ENCODE measurements around the gene ESYT1. TPM values are rescaled to one million over a fixed set of nuclear protein-coding genes. Genes with fewer than 3 reads are reported as not detected.

The ESYT1 gene
- 303 and 307 TPM in 2 replicates for total RNA-seq

GRCh38 chr12:56127888-56128669 lies at the start of gene ESYT1:
Gene ESYT1, plus strand, starts transcription at chr12:56128267. Its CDS starts 53 bp downstream, at chr12:56128320.

GRCh38 chr12:56079723-56080555 lies 48.1 kb upstream of the ESYT1 start, which contains the start of gene ERBB3:
Gene ERBB3, plus strand, starts transcription at chr12:56080165. Its CDS starts 136 bp downstream, at chr12:56080301.

GRCh38 chr12:56104109-56104814 lies 23.8 kb upstream of the ESYT1 start, which contains the start of gene PA2G4:
Gene PA2G4, plus strand, starts transcription at chr12:56104559. Its CDS starts 179 bp downstream, at chr12:56104738.

GRCh38 chr12:56116267-56117081 lies 11.6 kb upstream of the ESYT1 start, which contains the start of gene RPL41:
Gene RPL41, plus strand, starts transcription at chr12:56116633.

GRCh38 chr12:56117778-56118687 lies 10.0 kb upstream of the ESYT1 start, which contains the start of gene ZC3H10:
Gene ZC3H10, plus strand, starts transcription at chr12:56118266. Its CDS starts 2,297 bp downstream, at chr12:56120563.

GRCh38 chr12:56152132-56152755 lies 24.2 kb downstream of the ESYT1 start, which contains the start of gene MYL6B:
Gene MYL6B, plus strand, starts transcription at chr12:56152587. Its CDS starts 1,332 bp downstream, at chr12:56153919.

GRCh38 chr12:56158029-56158925 lies 30.2 kb downstream of the ESYT1 start, which contains the start of gene MYL6:
Gene MYL6, plus strand, starts transcription at chr12:56158359. Its CDS starts 43 bp downstream, at chr12:56158402.

GRCh38 chr12:56189099-56189917 lies 61.2 kb downstream of the ESYT1 start, which contains the start of gene SMARCC2:
Gene SMARCC2, minus strand, starts transcription at chr12:56189483. Its CDS starts 22 bp downstream, at chr12:56189461.

Other genes starting within 250 kb of the ESYT1 start
- 31.0 and 36.0 TPM in 2 replicates for gene PYM1, start 200.4 kb upstream of the ESYT1 start, total RNA-seq
- 29.3 and 34.7 TPM in 2 replicates for gene DGKA, start 197.1 kb upstream of the ESYT1 start, total RNA-seq
- gene PMEL, start 162.2 kb upstream of the ESYT1 start, total RNA-seq = 1.1 and 1.7 TPM in 2 replicates
- gene CDK2, start 161.4 kb upstream of the ESYT1 start, total RNA-seq = 16.1 and 55.8 TPM in 2 replicates
- gene RAB5B, start 154.2 kb upstream of the ESYT1 start, total RNA-seq = 42.2 and 43.1 TPM in 2 replicates
- 10.1 and 10.4 TPM in 2 replicates for gene SUOX, start 131.0 kb upstream of the ESYT1 start, total RNA-seq
- gene IKZF4, start 107.2 kb upstream of the ESYT1 start, total RNA-seq = 0.58 and 2.0 TPM in 2 replicates
- gene RPS26, start 86.3 kb upstream of the ESYT1 start, total RNA-seq = 664 and 693 TPM in 2 replicates
- 0.38 and 0.56 TPM in 2 replicates for gene ERBB3, start 48.1 kb upstream of the ESYT1 start, total RNA-seq
- 84.0 and 204 TPM in 2 replicates for gene PA2G4, start 23.7 kb upstream of the ESYT1 start, total RNA-seq
- 2,066 and 2,753 TPM in 2 replicates for gene RPL41, start 11.6 kb upstream of the ESYT1 start, total RNA-seq
- gene ZC3H10, start 10.0 kb upstream of the ESYT1 start, total RNA-seq = 4.0 and 5.6 TPM in 2 replicates
- 35.7 and 60.0 TPM in 2 replicates for gene MYL6B, start 24.3 kb downstream of the ESYT1 start, total RNA-seq
- 1,570 and 2,884 TPM in 2 replicates for gene MYL6, start 30.1 kb downstream of the ESYT1 start, total RNA-seq
- 33.0 and 36.0 TPM in 2 replicates for gene SMARCC2, start 61.2 kb downstream of the ESYT1 start, total RNA-seq
- 99.3 and 165 TPM in 2 replicates for gene RNF41, start 93.7 kb downstream of the ESYT1 start, total RNA-seq
- gene NABP2, start 96.1 kb downstream of the ESYT1 start, total RNA-seq = 20.9 and 28.8 TPM in 2 replicates
- 0.85 TPM in 1 of 2 replicates, not detected in the other for gene SLC39A5, start 101.8 kb downstream of the ESYT1 start, total RNA-seq
- 14.7 and 18.0 TPM in 2 replicates for gene ANKRD52, start 130.1 kb downstream of the ESYT1 start, total RNA-seq
- gene COQ10A, start 138.7 kb downstream of the ESYT1 start, total RNA-seq = 3.3 and 5.9 TPM in 2 replicates
- 62.9 and 99.7 TPM in 2 replicates for gene CS, start 172.1 kb downstream of the ESYT1 start, total RNA-seq
- 93.0 and 106 TPM in 2 replicates for gene CNPY2, start 187.7 kb downstream of the ESYT1 start, total RNA-seq
- gene PAN2, start 205.7 kb downstream of the ESYT1 start, total RNA-seq = 10.0 and 27.3 TPM in 2 replicates
- gene IL23A, start 210.6 kb downstream of the ESYT1 start, total RNA-seq = 0.28 and 0.38 TPM in 2 replicates
- 105 and 295 TPM in 2 replicates for gene STAT2, start 231.8 kb downstream of the ESYT1 start, total RNA-seq
- gene APOF, start 234.6 kb downstream of the ESYT1 start, total RNA-seq = not detected in 2 replicates

Measured in regular cardiac myocyte (primary cell).